Fibroblast of lung (primary cell): ENCODE data around the gene IL36RN. TPM values are rescaled to one million over a fixed set of nuclear protein-coding genes. Genes with fewer than 3 reads are reported as not detected.

ENCODE experiments used
- DNase-seq, 2 donors: peaks; one replicate each; pipeline versions ENCODE4 v3.0.0 to v3.0.0-alpha.2; 2010; ENCODE audit warnings: low read depth in 2 of 2
- H2AFZ ChIP-seq: 2 replicates; pipeline ENCODE4 v1.5.1; 2012; ENCODE audit warnings: low read length, control low read depth, inconsistent platforms
- H3K27ac ChIP-seq: 2 replicates; pipeline ENCODE4 v1.5.1; 2011; ENCODE audit warnings: low read length, control low read depth; ENCODE audit not compliant: insufficient read depth
- H3K27me3 ChIP-seq: 2 replicates; pipeline ENCODE4 v1.5.1; 2011; ENCODE audit warnings: mild to moderate bottlenecking, low read length; ENCODE audit not compliant: control insufficient read depth, insufficient read depth
- H3K36me3 ChIP-seq: 2 replicates; pipeline ENCODE4 v1.5.1; 2011; ENCODE audit warnings: low read length; ENCODE audit not compliant: control insufficient read depth, insufficient read depth
- H3K4me1 ChIP-seq: 2 replicates; pipeline ENCODE4 v1.5.1; 2011; ENCODE audit warnings: low read length; ENCODE audit not compliant: control insufficient read depth, insufficient read depth; ENCODE audit errors: extremely low read depth
- H3K4me2 ChIP-seq: 2 replicates; pipeline ENCODE4 v1.5.1; 2011; ENCODE audit warnings: low read length, control low read depth; ENCODE audit not compliant: insufficient read depth; ENCODE audit errors: extremely low read depth
- H3K4me3 ChIP-seq, 4 experiments: fragments of 200-600 bp in 1 of 4; sonication (generic) in 1 of 4; replicated peaks in 1 of 4; 2 replicates each; pipeline ENCODE4 v1.5.1; 2011 to 2016; ENCODE audit warnings: low read length in 4 of 4, low read depth in 3 of 4, mild to moderate bottlenecking in 3 of 4, control low read depth in 2 of 4, inconsistent platforms in 1 of 4, mixed read lengths in 1 of 4; ENCODE audit not compliant: insufficient read depth in 1 of 4; ENCODE audit errors: control extremely low read depth in 1 of 4
- H3K79me2 ChIP-seq: 2 replicates; pipeline ENCODE4 v1.5.1; 2012; ENCODE audit warnings: mild to moderate bottlenecking, low read length, inconsistent platforms; ENCODE audit not compliant: control insufficient read depth, insufficient read depth
- H3K9ac ChIP-seq: 2 replicates; pipeline ENCODE4 v1.5.1; 2011; ENCODE audit warnings: mild to moderate bottlenecking, low read length, control low read depth; ENCODE audit not compliant: insufficient read depth
- H3K9me3 ChIP-seq: 2 replicates; pipeline ENCODE4 v1.5.1; 2012; ENCODE audit warnings: low read depth, low read length; ENCODE audit not compliant: control insufficient read depth, insufficient read depth
- H4K20me1 ChIP-seq: 2 replicates; pipeline ENCODE4 v1.5.1; 2011; ENCODE audit warnings: low read length; ENCODE audit not compliant: control insufficient read depth, insufficient read depth; ENCODE audit errors: extremely low read depth
- CTCF ChIP-seq, 2 donors: IDR thresholded peaks in 1 of 2; conservative IDR thresholded peaks in 1 of 2; 1 replicate in 1 of 2; 2 replicates in 1 of 2; pipeline ENCODE4 v1.5.1; 2011 to 2012; ENCODE audit warnings: low read length in 2 of 2, control low read depth in 1 of 2, inconsistent platforms in 1 of 2, low read depth in 1 of 2, mild to moderate bottlenecking in 1 of 2
- EZH2 ChIP-seq: IDR thresholded peaks from 2 replicates; pipeline ENCODE4 v1.5.1; 2012; ENCODE audit warnings: low read length, control low read depth, mild to moderate bottlenecking; ENCODE audit errors: missing control alignments
- polyA plus RNA-seq, 2 donors: library from polyadenylated mRNA; depleted of rRNA in 1 of 2; stranded (reverse) in 1 of 2; unstranded in 1 of 2; fragments of >200 nt; gene quantifications; 2 replicates each; pipeline ENCODE4 v1.2.1, GENCODE V29; 2011 to 2012; ENCODE audit warnings: missing spikeins in 1 of 2
- total RNA-seq: library from RNA; depleted of rRNA; stranded (reverse); fragments of >200 nt; gene quantifications from 2 replicates; pipeline ENCODE4 v1.2.1, GENCODE V29; 2014

Gene IL36RN
- total and polyA plus RNA-seq, 2 donors (not counting 1 experiment from before 2014, with no cell fraction given), result not detected

DNA sequence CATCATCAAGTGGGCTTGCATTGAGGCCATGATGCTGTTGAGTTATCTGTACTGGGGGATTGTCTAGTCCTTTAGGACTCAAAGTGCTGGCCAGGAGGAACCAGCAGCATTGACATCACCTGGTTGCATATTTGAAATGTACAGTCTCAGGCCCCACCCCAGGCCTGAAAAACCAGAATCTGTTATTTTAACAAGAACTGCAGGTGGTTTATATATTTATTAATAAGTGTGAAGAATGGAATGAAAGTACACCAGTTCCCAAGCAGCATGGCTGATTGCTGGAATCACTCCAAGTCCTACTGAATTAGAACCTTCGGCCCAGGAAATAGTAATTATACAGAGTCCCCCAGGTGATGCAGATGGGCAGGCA lies 11.6 kb downstream of the IL36RN start:
- no peaks in the 10 kb centered on the region for H3K4me1 ChIP-seq
- no peak for DNase-seq
- no peaks in the 10 kb centered on the region for H3K9me3 ChIP-seq
- no peaks in the 10 kb centered on the region for H3K36me3 ChIP-seq
- no peak overlapping the region for H3K9ac ChIP-seq
- no peak overlapping the region for H3K4me3 ChIP-seq
- no peak overlapping the region for H3K4me2 ChIP-seq
- H3K79me2 ChIP-seq, result no peaks in the 10 kb centered on the region
- H4K20me1 ChIP-seq, result no peaks in the 10 kb centered on the region
- TF ChIP-seq EZH2 (no peak), CTCF (conservative IDR thresholded peaks at IDR 0.05 in 1 of 2, IDR thresholded peaks at IDR 0.05 in 1 of 2; ENCODE audit: low read depth in 1 of 2, low read length in 2 of 2) (no peak)
- peaks cover 2% of the 10 kb centered on the region for H3K27me3 ChIP-seq
- H3K27ac ChIP-seq, result no peak overlapping the region
- H2AFZ ChIP-seq, result no peak overlapping the region

GRCh38 chr2:113072584-113072983 lies 13.6 kb downstream of the IL36RN start:
- Histone ChIP-seq H3K9ac (no peak overlapping the region), H3K27ac (no peak overlapping the region), H3K79me2 (no peaks in the 10 kb centered on the region), H3K4me1 (no peaks in the 10 kb centered on the region), H3K4me3 (no peak overlapping the region), H3K9me3 (no peaks in the 10 kb centered on the region), H3K27me3 (peaks cover 2% of the 10 kb centered on the region), H2AFZ (no peak overlapping the region), H3K36me3 (no peaks in the 10 kb centered on the region), H4K20me1 (no peaks in the 10 kb centered on the region), H3K4me2 (no peak overlapping the region)
- no peak for TF ChIP-seq CTCF (conservative IDR thresholded peaks at IDR 0.05 in 1 of 2, IDR thresholded peaks at IDR 0.05 in 1 of 2; ENCODE audit: low read depth in 1 of 2, low read length in 2 of 2)
- no peak for TF ChIP-seq EZH2
- DNase-seq, result no peak

- H3K9ac ChIP-seq, result no peak overlapping the region
- H4K20me1 ChIP-seq, result no peaks in the 10 kb centered on the region
- no peak overlapping the region for H3K4me3 ChIP-seq
- H2AFZ ChIP-seq, result no peak overlapping the region
- no peak overlapping the region for H3K27ac ChIP-seq
- no peaks in the 10 kb centered on the region for H3K9me3 ChIP-seq
- no peak overlapping the region for H3K4me2 ChIP-seq
- no peaks in the 10 kb centered on the region for H3K79me2 ChIP-seq
- DNase-seq, result no peak
- TF ChIP-seq CTCF (conservative IDR thresholded peaks at IDR 0.05 in 1 of 2, IDR thresholded peaks at IDR 0.05 in 1 of 2; ENCODE audit: low read depth in 1 of 2, low read length in 2 of 2) (no peak), EZH2 (no peak)
- no peaks in the 10 kb centered on the region for H3K4me1 ChIP-seq
- H3K27me3 ChIP-seq, result peaks cover 2% of the 10 kb centered on the region
- H3K36me3 ChIP-seq, result no peaks in the 10 kb centered on the region
Observed at GRCh38 chr2:113073325-113073834, 14.4 kb downstream of the IL36RN start.
